Measurements from ENCODE around the gene PCBP2.
A peak's percentile ranks its signal among the peaks of the same experiment; 100 is the strongest.

PCBP2 gene

DNA sequence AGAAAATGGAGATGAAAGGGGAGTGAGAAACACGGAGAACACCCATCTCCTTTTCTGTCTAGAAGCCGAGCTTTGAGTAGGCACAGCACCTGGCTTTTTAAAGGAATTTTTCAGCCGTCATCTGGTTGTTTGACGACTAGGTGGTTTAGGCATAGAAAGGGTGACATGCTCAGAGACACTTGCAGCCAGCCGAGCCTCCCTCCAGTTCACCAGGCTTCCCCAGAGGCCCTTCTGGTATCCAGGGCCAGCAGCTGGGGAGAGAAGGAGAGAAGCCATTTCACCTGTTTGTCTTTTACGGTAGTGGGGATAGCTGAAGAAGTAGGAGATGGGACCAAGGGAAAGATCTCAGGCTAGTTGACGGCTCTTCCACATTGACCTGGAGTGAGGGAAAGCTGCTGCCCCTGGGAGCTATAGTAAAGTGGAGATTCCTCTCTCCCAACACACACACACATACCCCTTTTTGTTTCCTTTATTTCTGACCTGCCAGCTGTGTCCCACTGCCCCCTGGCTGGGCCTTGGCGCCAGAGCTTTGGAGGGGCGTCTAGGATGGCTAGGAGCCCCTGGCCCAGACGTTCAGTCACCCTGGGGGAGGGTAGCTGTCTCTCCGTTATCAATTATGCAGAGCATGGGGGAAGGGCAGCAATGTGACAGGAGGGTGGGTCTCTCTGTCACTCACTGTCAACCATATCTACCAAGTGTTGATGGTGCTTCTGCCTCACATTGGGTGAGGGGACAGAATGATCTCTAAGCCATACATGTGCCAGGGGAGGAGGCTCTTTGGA lies 41.9 kb downstream of the PCBP2 start:
- peak overlapping the region; percentile 53 for H3K4me3 ChIP-seq (replicated peaks; ENCODE audit: low read depth, low read length)
- no peak for DNase-seq (ENCODE audit: extremely low read depth, insufficient read length)
- TF ChIP-seq, protein P1, sequence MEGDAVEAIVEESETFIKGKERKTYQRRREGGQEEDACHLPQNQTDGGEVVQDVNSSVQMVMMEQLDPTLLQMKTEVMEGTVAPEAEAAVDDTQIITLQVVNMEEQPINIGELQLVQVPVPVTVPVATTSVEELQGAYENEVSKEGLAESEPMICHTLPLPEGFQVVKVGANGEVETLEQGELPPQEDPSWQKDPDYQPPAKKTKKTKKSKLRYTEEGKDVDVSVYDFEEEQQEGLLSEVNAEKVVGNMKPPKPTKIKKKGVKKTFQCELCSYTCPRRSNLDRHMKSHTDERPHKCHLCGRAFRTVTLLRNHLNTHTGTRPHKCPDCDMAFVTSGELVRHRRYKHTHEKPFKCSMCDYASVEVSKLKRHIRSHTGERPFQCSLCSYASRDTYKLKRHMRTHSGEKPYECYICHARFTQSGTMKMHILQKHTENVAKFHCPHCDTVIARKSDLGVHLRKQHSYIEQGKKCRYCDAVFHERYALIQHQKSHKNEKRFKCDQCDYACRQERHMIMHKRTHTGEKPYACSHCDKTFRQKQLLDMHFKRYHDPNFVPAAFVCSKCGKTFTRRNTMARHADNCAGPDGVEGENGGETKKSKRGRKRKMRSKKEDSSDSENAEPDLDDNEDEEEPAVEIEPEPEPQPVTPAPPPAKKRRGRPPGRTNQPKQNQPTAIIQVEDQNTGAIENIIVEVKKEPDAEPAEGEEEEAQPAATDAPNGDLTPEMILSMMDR (IDR thresholded peaks at IDR 0.05; ENCODE audit: insufficient read depth, low read length, poor library complexity, severe bottlenecking): no peak
- H3K27me3 ChIP-seq (replicated peaks; ENCODE audit: control insufficient read depth, insufficient read depth, low read length): no peaks in the 10 kb centered on the region
- H3K36me3 ChIP-seq (ENCODE audit: control insufficient read depth, insufficient read depth, low read length): no peaks in the 10 kb centered on the region

DNA sequence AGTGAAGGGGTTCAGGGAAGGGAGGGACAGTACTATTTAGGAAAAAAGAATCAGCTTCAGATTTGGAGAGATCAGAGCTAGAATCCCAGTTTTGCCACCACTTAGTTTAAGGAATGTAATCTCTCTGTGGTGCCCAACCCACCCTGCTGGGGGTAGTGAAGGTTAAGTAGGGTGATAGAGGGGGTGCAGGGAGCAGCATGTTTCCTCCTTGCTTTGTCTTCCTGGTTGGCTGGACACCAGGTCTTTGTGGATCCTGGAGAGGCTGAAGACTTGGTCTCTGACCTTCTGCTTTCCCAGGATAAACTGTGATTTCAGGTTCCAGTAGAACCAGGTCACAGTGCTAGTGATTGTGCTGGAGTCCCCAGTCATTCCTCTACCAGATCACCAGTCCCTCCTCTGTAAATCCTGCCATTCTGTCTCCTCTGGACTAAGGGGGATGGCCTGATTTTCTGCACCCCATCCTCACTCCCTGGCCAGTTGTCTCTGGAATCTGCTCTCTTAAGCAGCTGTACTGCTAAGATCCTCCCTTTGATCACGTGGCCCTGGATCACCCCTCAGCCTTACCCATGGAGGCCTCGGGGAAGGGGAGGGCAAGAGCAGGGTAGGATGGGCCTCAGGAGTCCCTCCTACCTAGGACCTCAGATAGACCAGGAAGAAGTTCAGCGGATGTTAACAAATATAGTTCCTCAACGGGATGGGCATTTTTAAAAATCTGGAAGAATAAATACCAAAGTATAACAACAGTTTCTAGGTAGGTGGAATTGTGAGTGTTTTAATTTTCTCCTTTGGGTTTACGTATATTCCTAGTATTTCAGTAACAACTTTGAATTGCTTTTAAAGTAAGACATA lies 44.2 kb downstream of the PCBP2 start:
- Histone ChIP-seq H3K36me3 (ENCODE audit: control insufficient read depth, insufficient read depth, low read length) (no peaks in the 10 kb centered on the region), H3K27me3 (replicated peaks; ENCODE audit: control insufficient read depth, insufficient read depth, low read length) (no peaks in the 10 kb centered on the region), H3K4me3 (replicated peaks; ENCODE audit: low read depth, low read length) (no peak overlapping the region)
- DNase-seq (ENCODE audit: extremely low read depth, insufficient read length): no peak
- TF ChIP-seq, protein P1 (IDR thresholded peaks at IDR 0.05; ENCODE audit: insufficient read depth, low read length, poor library complexity, severe bottlenecking): no peak

DNA sequence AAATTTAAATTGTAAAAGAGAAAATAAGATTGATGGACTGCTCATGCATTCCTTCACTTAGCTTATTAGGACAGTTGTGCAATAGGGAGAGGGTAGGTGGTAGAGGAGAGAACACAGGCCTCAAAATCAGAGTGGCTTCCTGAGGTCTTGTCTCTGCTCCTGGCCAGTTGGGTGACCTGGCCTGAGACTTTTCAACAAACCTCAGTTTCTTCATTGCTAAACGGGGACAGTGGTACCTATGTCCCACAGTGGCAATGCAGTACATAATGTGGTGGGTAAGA lies 44.8 kb downstream of the PCBP2 start:
- no peak for DNase-seq (ENCODE audit: extremely low read depth, insufficient read length)
- no peaks in the 10 kb centered on the region for H3K27me3 ChIP-seq (replicated peaks; ENCODE audit: control insufficient read depth, insufficient read depth, low read length)
- H3K36me3 ChIP-seq (ENCODE audit: control insufficient read depth, insufficient read depth, low read length): no peaks in the 10 kb centered on the region
- TF ChIP-seq, protein P1 (IDR thresholded peaks at IDR 0.05; ENCODE audit: insufficient read depth, low read length, poor library complexity, severe bottlenecking): no peak
- H3K4me3 ChIP-seq (replicated peaks; ENCODE audit: low read depth, low read length): no peak overlapping the region

DNA sequence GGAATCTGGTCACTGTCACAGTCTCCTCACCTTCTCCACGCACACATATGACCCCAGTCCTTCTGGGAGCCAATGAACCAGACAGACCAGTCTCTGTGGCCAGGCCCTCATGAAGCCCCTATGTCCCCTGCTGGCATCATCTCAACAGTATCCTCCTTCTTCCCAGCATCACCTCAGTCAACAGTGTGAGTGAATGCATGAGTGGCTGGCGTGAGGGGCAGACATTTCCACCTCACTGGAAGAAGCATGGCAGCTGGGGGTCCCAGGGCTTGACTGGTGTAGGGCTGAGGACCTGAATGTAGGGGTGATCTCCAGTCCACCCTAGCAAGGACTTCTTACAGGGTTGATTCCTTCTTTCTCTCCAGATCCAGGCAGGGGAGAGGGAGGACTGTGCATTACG lies 45.6 kb downstream of the PCBP2 start:
- H3K27me3 ChIP-seq (replicated peaks; ENCODE audit: control insufficient read depth, insufficient read depth, low read length): no peaks in the 10 kb centered on the region
- DNase-seq (ENCODE audit: extremely low read depth, insufficient read length): no peak
- TF ChIP-seq, protein P1 (IDR thresholded peaks at IDR 0.05; ENCODE audit: insufficient read depth, low read length, poor library complexity, severe bottlenecking): no peak
- H3K36me3 ChIP-seq (ENCODE audit: control insufficient read depth, insufficient read depth, low read length): no peaks in the 10 kb centered on the region
- H3K4me3 ChIP-seq (replicated peaks; ENCODE audit: low read depth, low read length): no peak overlapping the region

DNA sequence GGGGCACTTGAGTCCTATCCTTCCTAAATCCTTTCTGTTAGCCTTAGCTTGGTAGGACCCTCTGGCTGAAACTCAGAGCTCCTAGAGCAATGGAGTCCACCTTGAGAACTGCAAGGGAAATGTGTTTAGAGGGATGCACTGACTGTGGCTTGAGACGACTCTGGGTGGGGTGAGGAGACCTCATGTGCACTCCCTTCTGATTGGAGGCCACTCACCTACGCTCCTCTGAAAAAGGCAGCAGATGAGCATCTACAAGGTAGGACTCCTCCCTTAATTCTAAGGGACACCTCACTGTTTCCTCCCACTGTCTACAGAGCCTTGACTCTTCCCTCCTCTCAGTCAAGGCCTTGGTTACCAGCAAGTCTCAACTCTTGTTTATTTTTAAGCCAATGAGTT lies 46.3 kb downstream of the PCBP2 start:
- TF ChIP-seq, protein P1 (IDR thresholded peaks at IDR 0.05; ENCODE audit: insufficient read depth, low read length, poor library complexity, severe bottlenecking): no peak
- Histone ChIP-seq H3K4me3 (replicated peaks; ENCODE audit: low read depth, low read length) (peak overlapping the region; percentile 85), H3K27me3 (replicated peaks; ENCODE audit: control insufficient read depth, insufficient read depth, low read length) (no peaks in the 10 kb centered on the region), H3K36me3 (ENCODE audit: control insufficient read depth, insufficient read depth, low read length) (no peaks in the 10 kb centered on the region; the same call in 1 of the 2 replicates)
- DNase-seq (ENCODE audit: extremely low read depth, insufficient read length): no peak
